Measurements from ENCODE around the gene UBE2G1.

DNA sequence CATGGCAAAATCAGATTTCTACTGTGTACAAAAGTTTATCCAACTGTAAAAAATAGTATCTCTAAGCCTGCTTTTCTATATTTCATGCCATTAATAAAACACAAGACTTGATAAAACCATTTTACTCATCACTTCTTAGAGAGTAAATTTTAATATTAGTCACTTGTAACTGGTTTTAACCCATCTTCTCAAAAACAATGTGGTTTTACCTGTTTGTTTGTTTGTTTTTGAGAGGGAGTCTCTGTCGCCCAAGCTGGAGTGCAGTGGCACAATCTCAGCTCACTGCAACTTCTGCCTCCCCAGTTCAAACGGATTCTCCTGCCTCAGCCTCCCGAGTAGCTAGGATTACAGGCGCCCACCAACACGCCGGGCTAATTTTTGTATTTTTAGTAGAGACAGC is 32.1 kb downstream of the UBE2G1 start:
- TF ChIP-seq EZH2 (IDR thresholded peaks at IDR 0.05; ENCODE audit: low read length) = no peak
- no peak for TF ChIP-seq CTCF (optimal IDR thresholded peaks at IDR 0.05 in 1 of 3, IDR thresholded peaks at IDR 0.05 in 1 of 3, conservative IDR thresholded peaks at IDR 0.05 in 1 of 3; ENCODE audit: extremely low read depth in 1 of 3, insufficient read depth in 2 of 3, low read length in 3 of 3)
